Upper lobe of left lung (tissue), 4 donors: ENCODE data around the gene CYP4F2.
"Not testable (repeated sequence)": the region's sequence is repeated elsewhere in the genome, so short reads cannot be mapped to it uniquely, and the experiment has no call there.

Source experiments
- CTCF ChIP-seq, 6 experiments: fragments of 450-650 bp in 4 of 6; fragments of 200-600 bp in 2 of 6; sonication (generic) in 2 of 6; IDR thresholded peaks; one replicate each; pipeline ENCODE4 v1.5.1; 2016 to 2019; ENCODE audit warnings: antibody characterized with exemption in 6 of 6
- EP300 ChIP-seq, 4 donors: sonication (generic); formaldehyde crosslinking; IDR thresholded peaks; one replicate each; pipeline ENCODE4 v1.5.1; 2017; ENCODE audit warnings: antibody characterized with exemption in 4 of 4, control low read depth in 2 of 4

DNA sequence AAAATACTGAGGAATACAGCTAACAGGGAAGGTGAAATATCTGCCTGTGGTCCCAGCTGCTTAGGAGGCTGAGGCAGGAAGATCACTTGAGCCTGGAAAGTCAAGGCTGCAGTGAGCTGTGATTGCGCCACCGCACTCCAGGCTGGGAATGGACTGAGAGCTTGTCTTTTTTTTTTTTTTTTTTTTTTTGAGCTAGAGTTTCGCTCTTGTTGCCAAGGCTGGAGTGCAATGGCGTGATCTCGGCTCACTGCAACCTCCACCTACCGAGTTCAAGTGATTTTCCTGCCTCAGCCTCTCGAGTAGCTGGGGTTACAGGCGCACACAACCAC lies 54.0 kb downstream of the CYP4F2 start:
- TF ChIP-seq CTCF (IDR thresholded peaks at IDR 0.05), result not testable (repeated sequence)
- TF ChIP-seq EP300 (IDR thresholded peaks at IDR 0.05), result peak in 1 of 4 donors; percentile 2
